NB4 (cell line): ENCODE data around the gene CELF4.

ENCODE experiments used
- CTCF ChIP-seq: IDR thresholded peaks from one replicate; pipeline ENCODE4 v1.5.1; 2012; ENCODE audit warnings: low read depth, low read length
- MYC ChIP-seq: IDR thresholded peaks from 2 replicates; pipeline ENCODE4 v1.6.1; 2011; ENCODE audit warnings: low read depth, low read length

GRCh38 chr18:37321582-37322491 lies 243.8 kb downstream of the CELF4 start:
- no peak for TF ChIP-seq CTCF
- no peak for TF ChIP-seq MYC
